HCT116 (cell line): ENCODE data around the gene TMCC1. TPM values are rescaled to one million over a fixed set of nuclear protein-coding genes. Genes with fewer than 3 reads are reported as not detected.

Experiments used
- ATAC-seq: fragments of 200-7000 bp; cut with Tn5 transposase; 2 replicates; pipeline ENCODE4 v1.9.1; 2020; ENCODE audit warnings: mild to moderate bottlenecking, moderate library complexity
- BruUV-seq: library from RNA; stranded (reverse); fragments of 400-500 nt; replicated peaks from 2 replicates; lab custom pipeline; 2021; lab: Mats Ljungman, UMichigan
- CTCF ChIA-PET: fragments of 300-600 bp; sonication (Branson Sonifier 250); formaldehyde crosslinking; loops from one replicate; lab custom pipeline; 2021; ENCODE audit warnings: antibody characterized with exemption; lab: Charles Lee
- POLR2A ChIA-PET: fragments of 300-600, 350-600 bp; sonication (Branson Sonifier 250); formaldehyde crosslinking; loops from one replicate; lab custom pipeline; 2021; ENCODE audit warnings: antibody characterized with exemption; lab: Charles Lee
- RAD21 ChIA-PET, 2 experiments: fragments of 300-600 bp; sonication (Branson Sonifier 250); formaldehyde crosslinking; loops; one replicate each; lab custom pipeline; 2023; ENCODE audit warnings: low total read pairs in 2 of 2; ENCODE audit not compliant: uncharacterized antibody in 2 of 2, unreplicated experiment in 2 of 2, low non-redundant PET in 1 of 2; lab: Charles Lee
- DNase-seq: peaks from one replicate; pipeline ENCODE4 v3.0.0-alpha.2; 2010; ENCODE audit warnings: low read depth, low spot score
- H2AFZ ChIP-seq: fragments of 200-600 bp; shearing (Covaris generic), sonication (generic); 2 replicates; pipeline ENCODE4 v1.6.1; 2017; ENCODE audit warnings: low read depth, mixed run types, mixed read lengths, antibody characterized with exemption, low read length; ENCODE audit not compliant: poor library complexity, severe bottlenecking
- H3K27ac ChIP-seq: 2 replicates; pipeline ENCODE4 v1.5.1; 2012; ENCODE audit warnings: low read depth, low read length
- H3K27me3 ChIP-seq: fragments of 200-600 bp; sonication (generic); 2 replicates; pipeline ENCODE4 v1.6.1; 2016; ENCODE audit warnings: mixed run types, low read length, mixed read lengths; ENCODE audit not compliant: insufficient read depth
- H3K36me3 ChIP-seq, 2 experiments: fragments of 200-500 bp in 1 of 2; fragments of 200-600 bp in 1 of 2; sonication (Bioruptor generic) in 1 of 2; sonication (generic) in 1 of 2; 2 replicates each; pipeline versions ENCODE4 v1.5.1 to v1.6.1; 2014 to 2016; ENCODE audit warnings: low read length in 2 of 2, inconsistent platforms in 1 of 2, mixed read lengths in 1 of 2, mixed run types in 1 of 2; ENCODE audit not compliant: insufficient read depth in 2 of 2, control insufficient read depth in 1 of 2
- H3K4me1 ChIP-seq, 2 experiments: fragments of 200-600 bp in 1 of 2; sonication (generic) in 1 of 2; 2 replicates each; pipeline versions ENCODE4 v1.5.1 to v1.6.1; 2012 to 2017; ENCODE audit warnings: low read length in 2 of 2, inconsistent platforms in 1 of 2, mild to moderate bottlenecking in 1 of 2, mixed read lengths in 1 of 2, mixed run types in 1 of 2, moderate library complexity in 1 of 2; ENCODE audit not compliant: insufficient read depth in 2 of 2, control insufficient read depth in 1 of 2
- H3K4me2 ChIP-seq: fragments of 200-600 bp; sonication (generic); 2 replicates; pipeline ENCODE4 v1.6.1; 2017; ENCODE audit warnings: mixed run types, low read length, mixed read lengths
- H3K4me3 ChIP-seq, 2 experiments: fragments of 200-600 bp in 1 of 2; sonication (generic) in 1 of 2; replicated peaks in 1 of 2; 2 replicates each; pipeline ENCODE4 v1.5.1; 2011 to 2016; ENCODE audit warnings: low read length in 2 of 2, control low read depth in 1 of 2, low read depth in 1 of 2, mild to moderate bottlenecking in 1 of 2, mixed read lengths in 1 of 2, mixed run types in 1 of 2
- H3K79me2 ChIP-seq: fragments of 200-600 bp; sonication (generic); 2 replicates; pipeline ENCODE4 v1.6.1; 2017; ENCODE audit warnings: mild to moderate bottlenecking, mixed run types, low read length, moderate library complexity, mixed read lengths; ENCODE audit not compliant: insufficient read depth
- H3K9ac ChIP-seq: fragments of 200-600 bp; sonication (generic); 2 replicates; pipeline ENCODE4 v1.6.1; 2016; ENCODE audit warnings: low read length, mixed read lengths
- H3K9me2 ChIP-seq: fragments of 200-600 bp; sonication (generic), shearing (Covaris generic); 2 replicates; pipeline ENCODE4 v1.6.1; 2017; ENCODE audit warnings: mixed run types, mild to moderate bottlenecking, moderate library complexity; ENCODE audit not compliant: insufficient read depth
- H3K9me3 ChIP-seq, 2 experiments: fragments of 200-500 bp in 1 of 2; fragments of 200-600 bp in 1 of 2; sonication (Bioruptor generic) in 1 of 2; sonication (generic) in 1 of 2; 2 replicates each; pipeline ENCODE4 v1.6.1; 2014 to 2017; ENCODE audit warnings: low read length in 2 of 2, mixed read lengths in 2 of 2, inconsistent platforms in 1 of 2, low read depth in 1 of 2, mild to moderate bottlenecking in 1 of 2, mixed run types in 1 of 2, moderate library complexity in 1 of 2; ENCODE audit not compliant: control insufficient read depth in 1 of 2, insufficient read depth in 1 of 2
- H4K20me1 ChIP-seq: fragments of 200-600 bp; sonication (generic), shearing (Covaris generic); 2 replicates; pipeline ENCODE4 v1.6.1; 2017; ENCODE audit warnings: mixed run types, mild to moderate bottlenecking, moderate library complexity; ENCODE audit not compliant: insufficient read depth
- CBX3 ChIP-seq: IDR thresholded peaks from 2 replicates; pipeline ENCODE4 v1.6.1; 2012; ENCODE audit warnings: low read depth
- CEBPB ChIP-seq: IDR thresholded peaks from 2 replicates; pipeline ENCODE4 v1.6.1; 2012; ENCODE audit warnings: low read depth
- EGR1 ChIP-seq: IDR thresholded peaks from 2 replicates; pipeline ENCODE4 v1.6.1; 2012; ENCODE audit warnings: low read depth
- ELF1 ChIP-seq: IDR thresholded peaks from 2 replicates; pipeline ENCODE4 v1.6.1; 2012; ENCODE audit warnings: low read depth, borderline replicate concordance
- EZH2 ChIP-seq: fragments of 200-600 bp; sonication (generic); IDR thresholded peaks from 2 replicates; pipeline ENCODE4 v1.6.1; 2017; ENCODE audit warnings: antibody characterized with exemption, mixed run types
- EZH2phosphoT487 ChIP-seq: fragments of 200-600 bp; IDR thresholded peaks from 2 replicates; pipeline ENCODE4 v1.6.1; 2018; ENCODE audit warnings: antibody characterized with exemption, borderline replicate concordance
- JUND ChIP-seq: IDR thresholded peaks from 2 replicates; pipeline ENCODE4 v1.6.1; 2012
- MAX ChIP-seq: IDR thresholded peaks from 2 replicates; pipeline ENCODE4 v1.6.1; 2012
- POLR2A ChIP-seq: IDR thresholded peaks from 2 replicates; pipeline ENCODE4 v1.7.0; 2011; ENCODE audit warnings: borderline replicate concordance; ENCODE audit not compliant: insufficient read depth, insufficient read length; ENCODE audit errors: extremely low read depth
- SIN3A ChIP-seq: IDR thresholded peaks from 2 replicates; pipeline ENCODE4 v1.6.1; 2012; ENCODE audit warnings: low read depth
- SP1 ChIP-seq: IDR thresholded peaks from 2 replicates; pipeline ENCODE4 v1.6.1; 2012; ENCODE audit warnings: low read depth
- TCF7L2 ChIP-seq: IDR thresholded peaks from 2 replicates; pipeline ENCODE4 v1.7.0; 2011; ENCODE audit warnings: borderline replicate concordance, inconsistent platforms; ENCODE audit not compliant: insufficient read depth, insufficient read length; ENCODE audit errors: extremely low read depth
- ZBTB33 ChIP-seq: IDR thresholded peaks from 2 replicates; pipeline ENCODE4 v1.6.1; 2011; ENCODE audit warnings: mild to moderate bottlenecking, low read length, moderate library complexity; ENCODE audit not compliant: insufficient replicate concordance; ENCODE audit errors: extremely low read depth
- ZFX ChIP-seq: fragments of 450-650 bp; IDR thresholded peaks from 2 replicates; pipeline ENCODE4 v1.6.1; 2017
- ZNF274 ChIP-seq: fragments of 200-500 bp; sonication (Bioruptor generic); IDR thresholded peaks from 2 replicates; pipeline ENCODE4 v1.6.1; 2014; ENCODE audit warnings: mild to moderate bottlenecking, low read depth, low read length, inconsistent platforms
- intact Hi-C: fragments of 100-400 bp; cut with micrococcal nuclease; formaldehyde crosslinking; loops from 2 replicates; pipeline ENCODE4 v1.10.0; 2022
- total RNA-seq: library from RNA; stranded (reverse); gene quantifications from one replicate; pipeline ENCODE4 v1.2.1, GENCODE V29; 2021; ENCODE audit not compliant: unreplicated experiment
- TF ChIP-seq, protein P1 (sequence below): IDR thresholded peaks from 2 replicates; pipeline ENCODE4 v1.6.1; 2012; ENCODE audit warnings: low read depth

TMCC1 gene
- total RNA-seq, 1 experiment from 2014 or later, result 32.5 TPM

DNA sequence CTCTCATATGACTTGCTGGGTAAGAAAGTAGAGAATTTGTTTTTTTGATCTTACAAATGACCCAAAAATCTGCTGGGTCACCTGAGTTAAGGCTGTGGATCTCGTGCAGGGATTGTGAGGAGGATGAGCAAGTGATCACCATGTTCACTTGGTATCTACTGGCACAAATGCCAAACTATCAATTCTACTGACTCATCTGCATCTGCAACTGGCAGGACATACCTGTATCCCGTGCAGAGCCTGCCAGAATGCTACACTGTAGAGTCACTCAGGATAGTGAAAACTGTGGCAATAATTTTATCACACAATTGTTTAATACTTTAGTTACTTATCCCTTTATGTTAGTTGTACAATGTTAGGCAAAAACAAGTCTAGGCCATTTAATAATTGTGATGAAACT is 157.4 kb downstream of the TMCC1 start:
- H3K4me2 ChIP-seq, result no peak overlapping the region
- TF ChIP-seq CEBPB, result no peak
- H3K27ac ChIP-seq, result no peak overlapping the region
- no peak overlapping the region for H3K9ac ChIP-seq
- POLR2A ChIA-PET, result no interaction called here
- intact Hi-C loops, result no loop called here
- ATAC-seq (no peak), DNase-seq (no peak)
- no peaks in the 10 kb centered on the region for H3K9me2 ChIP-seq
- no peaks in the 10 kb centered on the region for H3K27me3 ChIP-seq
- no TSS peak for BruUV-seq
- no peaks in the 10 kb centered on the region for H3K9me3 ChIP-seq
- no peaks in the 10 kb centered on the region for H4K20me1 ChIP-seq
- no peak overlapping the region for H3K4me3 ChIP-seq
- H3K36me3 ChIP-seq, result no peaks in the 10 kb centered on the region
- H3K79me2 ChIP-seq, result no peaks in the 10 kb centered on the region
- CTCF ChIA-PET, result no interaction called here
- RAD21 ChIA-PET, result no interaction called here
- no peak overlapping the region for H2AFZ ChIP-seq
- peaks cover 0 to 4% of the 10 kb centered on the region in 2 experiments; a peak in 1 of 4 replicates for H3K4me1 ChIP-seq

GRCh38 chr3:129735638-129736037 is 157.9 kb downstream of the TMCC1 start:
- POLR2A ChIA-PET, result no interaction called here
- no peak for DNase-seq
- Histone ChIP-seq H3K27ac (no peak overlapping the region), H3K9me3 (no peaks in the 10 kb centered on the region), H4K20me1 (no peaks in the 10 kb centered on the region), H3K4me1 (peaks cover 0 to 4% of the 10 kb centered on the region in 2 experiments; a peak in 1 of 4 replicates), H3K27me3 (no peaks in the 10 kb centered on the region), H3K36me3 (no peaks in the 10 kb centered on the region), H3K4me3 (no peak overlapping the region), H3K4me2 (no peak overlapping the region), H3K9ac (no peak overlapping the region), H3K79me2 (no peaks in the 10 kb centered on the region), H3K9me2 (no peaks in the 10 kb centered on the region), H2AFZ (no peak overlapping the region)
- intact Hi-C loops, result no loop called here
- TF ChIP-seq CBX3, result no peak
- TF ChIP-seq ELF1, result no peak
- no peak for TF ChIP-seq EZH2phosphoT487
- TF ChIP-seq MAX, result no peak
- TF ChIP-seq JUND, result no peak
- no peak for TF ChIP-seq POLR2A
- TF ChIP-seq SIN3A, result no peak
- no peak for TF ChIP-seq EGR1
- TF ChIP-seq ZNF274, result no peak
- TF ChIP-seq, protein P1, sequence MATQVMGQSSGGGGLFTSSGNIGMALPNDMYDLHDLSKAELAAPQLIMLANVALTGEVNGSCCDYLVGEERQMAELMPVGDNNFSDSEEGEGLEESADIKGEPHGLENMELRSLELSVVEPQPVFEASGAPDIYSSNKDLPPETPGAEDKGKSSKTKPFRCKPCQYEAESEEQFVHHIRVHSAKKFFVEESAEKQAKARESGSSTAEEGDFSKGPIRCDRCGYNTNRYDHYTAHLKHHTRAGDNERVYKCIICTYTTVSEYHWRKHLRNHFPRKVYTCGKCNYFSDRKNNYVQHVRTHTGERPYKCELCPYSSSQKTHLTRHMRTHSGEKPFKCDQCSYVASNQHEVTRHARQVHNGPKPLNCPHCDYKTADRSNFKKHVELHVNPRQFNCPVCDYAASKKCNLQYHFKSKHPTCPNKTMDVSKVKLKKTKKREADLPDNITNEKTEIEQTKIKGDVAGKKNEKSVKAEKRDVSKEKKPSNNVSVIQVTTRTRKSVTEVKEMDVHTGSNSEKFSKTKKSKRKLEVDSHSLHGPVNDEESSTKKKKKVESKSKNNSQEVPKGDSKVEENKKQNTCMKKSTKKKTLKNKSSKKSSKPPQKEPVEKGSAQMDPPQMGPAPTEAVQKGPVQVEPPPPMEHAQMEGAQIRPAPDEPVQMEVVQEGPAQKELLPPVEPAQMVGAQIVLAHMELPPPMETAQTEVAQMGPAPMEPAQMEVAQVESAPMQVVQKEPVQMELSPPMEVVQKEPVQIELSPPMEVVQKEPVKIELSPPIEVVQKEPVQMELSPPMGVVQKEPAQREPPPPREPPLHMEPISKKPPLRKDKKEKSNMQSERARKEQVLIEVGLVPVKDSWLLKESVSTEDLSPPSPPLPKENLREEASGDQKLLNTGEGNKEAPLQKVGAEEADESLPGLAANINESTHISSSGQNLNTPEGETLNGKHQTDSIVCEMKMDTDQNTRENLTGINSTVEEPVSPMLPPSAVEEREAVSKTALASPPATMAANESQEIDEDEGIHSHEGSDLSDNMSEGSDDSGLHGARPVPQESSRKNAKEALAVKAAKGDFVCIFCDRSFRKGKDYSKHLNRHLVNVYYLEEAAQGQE, result no peak
- TF ChIP-seq ZFX, result no peak
- no peak for TF ChIP-seq EZH2
- TF ChIP-seq ZBTB33, result no peak
- TF ChIP-seq SP1, result no peak
- no peak for TF ChIP-seq TCF7L2
- no peak for ATAC-seq
- RAD21 ChIA-PET, result no interaction called here
- no TSS peak for BruUV-seq
- CTCF ChIA-PET, result no interaction called here
